H1 (cell line): Measurements from ENCODE around the gene SYPL1. TPM values are rescaled to one million over a fixed set of nuclear protein-coding genes. Genes with fewer than 3 reads are reported as not detected.

ENCODE experiments used
- CHD7 ChIP-seq: fragments of 300-600 bp; sonication (generic); IDR thresholded peaks from 2 replicates; pipeline ENCODE4 v1.7.1; 2012; ENCODE audit warnings: low read length, moderate library complexity, mild to moderate bottlenecking, inconsistent platforms; ENCODE audit not compliant: insufficient replicate concordance
- polyA plus RNA-seq, 7 experiments: library from polyadenylated mRNA; depleted of rRNA in 3 of 7; stranded (reverse) in 5 of 7; unstranded in 2 of 7; fragments of >200 nt in 5 of 7; fragments of 200-250 nt in 2 of 7; gene quantifications; 1 replicate in 5 of 7; 2 replicates in 1 of 7; 4 replicates in 1 of 7; pipeline versions ENCODE4 v1.2.1 to v1.2.3, GENCODE V29; 2011 to 2013; ENCODE audit warnings: missing spikeins in 2 of 7, mixed read lengths in 2 of 7
- total RNA-seq: library from RNA; stranded (reverse); fragmentation: NEBNext Ultra II Directional; extraction: Animal tissue kit (Norgen Biotek cat#: 25700); gene quantifications from 2 replicates; pipeline ENCODE4 v1.2.1, GENCODE V29; 2021

SYPL1 gene
- total and polyA plus RNA-seq, 2 of the 8 experiments (the other 6 are each of a cell fraction or from before 2014, with no cell fraction given): 44.9 to 57.7 TPM

GRCh38 chr7:106064771-106065574 lies 47.1 kb downstream of the SYPL1 start (continued):
- no peak for TF ChIP-seq CHD7
